Activated CD8-positive, alpha-beta T cell treated with anti-CD3 and anti-CD28 coated beads, Interleukin-2, amount 10 ng/mL, durations not matched to agents 7 days and 5 days (primary cell): Measurements from ENCODE around the gene SLC27A1. TPM values are rescaled to one million over a fixed set of nuclear protein-coding genes. Genes with fewer than 3 reads are reported as not detected.
A peak's percentile ranks its signal among the peaks of the same experiment; 100 is the strongest.

Experiments
- ATAC-seq: fragments of 150-1000 bp; cut with Tn5 transposase; one replicate; pipeline ENCODE4 v1.10.0; 2021; ENCODE audit warnings: moderate library complexity
- CTCF ChIA-PET: fragments of 350-600 bp; sonication (Branson Sonifier 250); formaldehyde crosslinking; loops from one replicate; lab custom pipeline; 2021; ENCODE audit warnings: antibody characterized with exemption; lab: Charles Lee
- POLR2A ChIA-PET: fragments of 350-600 bp; sonication (Branson Sonifier 250); formaldehyde crosslinking; loops from one replicate; lab custom pipeline; 2021; ENCODE audit warnings: antibody characterized with exemption; lab: Charles Lee
- DNase-seq: peaks from one replicate; pipeline ENCODE4 v3.0.0-alpha.2; 2020
- H3K27ac Mint-ChIP-seq: one replicate; pipeline ENCODE4 v1.8.0; 2021; ENCODE audit warnings: mild to moderate bottlenecking, mixed read lengths
- H3K27me3 Mint-ChIP-seq: one replicate; pipeline ENCODE4 v1.8.0; 2021; ENCODE audit warnings: low read depth, mixed read lengths
- H3K36me3 Mint-ChIP-seq: one replicate; pipeline ENCODE4 v1.8.0; 2021; ENCODE audit warnings: low read depth, mixed read lengths
- H3K4me1 Mint-ChIP-seq: one replicate; pipeline ENCODE4 v1.8.0; 2021; ENCODE audit warnings: low read depth, mixed read lengths
- H3K4me3 Mint-ChIP-seq: one replicate; pipeline ENCODE4 v1.8.0; 2021; ENCODE audit warnings: mild to moderate bottlenecking, mixed read lengths
- H3K9me3 Mint-ChIP-seq: one replicate; pipeline ENCODE4 v1.8.0; 2022; ENCODE audit warnings: mixed read lengths; ENCODE audit not compliant: insufficient read depth
- total RNA-seq, 2 experiments: library from RNA; stranded (reverse); gene quantifications; one replicate each; pipeline ENCODE4 v1.2.3, GENCODE V29; 2021

The SLC27A1 gene
- total RNA-seq, 2 experiments from 2014 or later: 7.3 to 7.4 TPM

- H3K27ac Mint-ChIP-seq: no peak overlapping the region
- H3K27me3 Mint-ChIP-seq: peaks cover 7% of the 10 kb centered on the region
- ChIA-PET CTCF (no interaction called here), POLR2A (no interaction called here)
- peaks cover 8% of the 10 kb centered on the region for H3K4me1 Mint-ChIP-seq
- no peak for ATAC-seq
- H3K4me3 Mint-ChIP-seq: no peak overlapping the region
- peaks cover 4% of the 10 kb centered on the region for H3K9me3 Mint-ChIP-seq
- no peaks in the 10 kb centered on the region for H3K36me3 Mint-ChIP-seq
- no peak for DNase-seq
Observed at GRCh38 chr19:17532557-17532956, 62.2 kb downstream of the SLC27A1 start.

- Mint-ChIP-seq H3K36me3 (no peaks in the 10 kb centered on the region), H3K4me1 (peaks cover 14% of the 10 kb centered on the region), H3K27me3 (peaks cover 9% of the 10 kb centered on the region), H3K27ac (no peak overlapping the region), H3K4me3 (no peak overlapping the region), H3K9me3 (no peaks in the 10 kb centered on the region)
- no peak for DNase-seq
- no peak for ATAC-seq
- ChIA-PET POLR2A (no interaction called here), CTCF (interaction anchor here (1.0 to 1.1 kb wide), 2 partner anchors 39 kb away, joined by 3 read pairs; no protein-coding TSS in a partner anchor)
Observed at GRCh38 chr19:17534767-17535166, 64.4 kb downstream of the SLC27A1 start.

DNA sequence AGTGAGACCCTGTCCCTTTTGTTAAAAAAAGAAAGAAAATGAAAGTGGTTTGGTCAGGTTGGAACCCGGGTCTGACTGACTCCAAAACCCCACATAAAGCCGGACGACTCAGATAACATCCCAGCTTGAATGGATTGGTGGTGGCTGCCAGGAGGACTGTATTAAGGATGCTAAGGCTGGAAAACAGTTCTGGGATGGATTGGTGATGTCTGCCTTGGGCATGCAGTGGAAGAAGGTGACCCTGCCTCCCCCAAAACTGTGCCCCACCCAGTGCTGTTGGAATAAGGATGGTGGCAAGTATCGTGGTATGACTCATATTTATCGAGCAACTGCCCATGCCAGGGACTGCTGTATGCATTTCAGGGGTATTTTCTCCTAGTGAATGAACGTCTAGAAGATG lies 66.6 kb downstream of the SLC27A1 start:
- CTCF ChIA-PET: interaction anchor here (0.8 to 1.5 kb wide), 2 partner anchors 14 kb away, joined by 3 read pairs; no protein-coding TSS in a partner anchor
- H3K27ac Mint-ChIP-seq: no peak overlapping the region
- ATAC-seq (no peak), DNase-seq (no peak)
- H3K4me3 Mint-ChIP-seq: no peak overlapping the region
- H3K9me3 Mint-ChIP-seq: no peaks in the 10 kb centered on the region
- H3K27me3 Mint-ChIP-seq: peaks cover 9% of the 10 kb centered on the region
- POLR2A ChIA-PET: interaction anchor here (0.9 kb wide), 1 partner anchor 26 kb away, joined by 4 read pairs; the partner anchor contains the start of gene PGLS
- no peaks in the 10 kb centered on the region for H3K36me3 Mint-ChIP-seq
- peaks cover 21% of the 10 kb centered on the region for H3K4me1 Mint-ChIP-seq

GRCh38 chr19:17538684-17539237 lies 68.4 kb downstream of the SLC27A1 start:
- Mint-ChIP-seq H3K27ac (peak overlapping the region; percentile 28), H3K4me3 (peak overlapping the region; percentile 80), H3K27me3 (peaks cover 9% of the 10 kb centered on the region), H3K4me1 (peaks cover 21% of the 10 kb centered on the region), H3K9me3 (no peaks in the 10 kb centered on the region), H3K36me3 (no peaks in the 10 kb centered on the region)
- CTCF ChIA-PET: interaction anchor here (1.0 to 1.5 kb wide), 3 partner anchors 9 to 43 kb away, joined by 4 to 5 read pairs (median 4); no protein-coding TSS in a partner anchor
- DNase-seq (no peak), ATAC-seq (no peak)
- POLR2A ChIA-PET: interaction anchor here (0.8 kb wide), 1 partner anchor 27 kb away, joined by 3 read pairs; the partner anchor contains the start of gene PGLS

DNA sequence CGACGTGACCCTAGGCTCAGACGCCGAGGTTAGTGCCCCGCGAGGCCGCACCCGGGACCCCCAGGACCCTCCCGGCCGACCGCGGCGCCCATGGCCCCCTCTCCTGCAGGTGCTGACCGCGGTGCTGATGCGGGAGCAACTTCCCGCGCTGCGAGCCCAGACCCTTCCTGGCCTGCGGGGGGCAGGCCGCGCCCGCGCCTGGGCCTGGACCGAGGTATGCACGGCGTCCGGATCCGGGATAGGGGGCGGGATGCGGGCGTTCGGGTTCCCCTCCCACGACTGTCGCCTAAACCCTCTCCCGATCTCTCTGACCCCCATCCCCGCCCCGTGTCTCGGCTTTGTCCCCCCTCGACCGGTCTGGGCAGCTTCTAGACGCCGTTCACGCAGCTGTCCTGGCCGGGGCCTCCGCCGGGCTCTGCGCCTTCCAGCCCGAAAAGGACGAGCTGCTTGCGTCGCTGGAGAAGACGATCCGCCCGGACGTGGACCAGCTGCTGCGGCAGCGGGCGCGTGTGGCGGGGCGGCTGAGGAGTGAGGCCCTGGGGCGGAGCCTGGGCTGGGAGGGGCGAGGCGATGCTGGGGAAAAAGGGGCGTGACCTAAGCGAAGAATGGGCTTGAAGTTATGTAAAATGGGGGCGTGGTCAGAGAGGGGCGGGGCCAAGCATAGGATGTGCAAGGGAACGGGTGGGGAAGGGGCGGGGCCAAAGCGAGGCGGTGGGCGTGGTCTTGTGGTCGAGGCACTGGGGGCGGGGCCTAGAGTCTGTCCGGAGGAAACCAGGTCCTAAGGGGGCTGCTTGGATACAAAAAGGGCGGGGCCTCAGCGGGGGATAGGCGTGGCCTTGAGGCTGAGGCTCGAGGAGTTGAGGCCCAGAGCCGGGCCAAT lies 69.2 kb downstream of the SLC27A1 start:
- ChIA-PET CTCF (interaction anchor here (1.0 to 1.5 kb wide), 3 partner anchors 10 to 44 kb away, joined by 4 to 5 read pairs (median 4); no protein-coding TSS in a partner anchor), POLR2A (interaction anchor here (0.8 kb wide), 1 partner anchor 28 kb away, joined by 3 read pairs; the partner anchor contains the start of gene PGLS)
- ATAC-seq (peak; percentile 95), DNase-seq (peak; percentile 100)
- Mint-ChIP-seq H3K27ac (peak overlapping the region; percentile 78), H3K9me3 (no peaks in the 10 kb centered on the region), H3K4me3 (peak overlapping the region; percentile 80), H3K4me1 (peaks cover 21% of the 10 kb centered on the region), H3K27me3 (peaks cover 9% of the 10 kb centered on the region), H3K36me3 (no peaks in the 10 kb centered on the region)

GRCh38 chr19:17540174-17540573 lies 69.8 kb downstream of the SLC27A1 start:
- DNase-seq: no peak
- Mint-ChIP-seq H3K9me3 (no peaks in the 10 kb centered on the region), H3K4me1 (peaks cover 21% of the 10 kb centered on the region), H3K27me3 (peaks cover 9% of the 10 kb centered on the region), H3K27ac (no peak overlapping the region), H3K36me3 (no peaks in the 10 kb centered on the region), H3K4me3 (no peak overlapping the region)
- CTCF ChIA-PET: interaction anchor here (1.0 to 1.5 kb wide), 3 partner anchors 11 to 44 kb away, joined by 4 to 5 read pairs (median 4); no protein-coding TSS in a partner anchor
- POLR2A ChIA-PET: no interaction called here
- ATAC-seq: no peak

- ChIA-PET CTCF (no interaction called here), POLR2A (no interaction called here)
- DNase-seq: no peak
- ATAC-seq: no peak
- peaks cover 9% of the 10 kb centered on the region for H3K27me3 Mint-ChIP-seq
- H3K4me1 Mint-ChIP-seq: peaks cover 21% of the 10 kb centered on the region
- H3K36me3 Mint-ChIP-seq: no peaks in the 10 kb centered on the region
- H3K4me3 Mint-ChIP-seq: no peak overlapping the region
- H3K27ac Mint-ChIP-seq: no peak overlapping the region
- H3K9me3 Mint-ChIP-seq: no peaks in the 10 kb centered on the region
Observed at GRCh38 chr19:17541184-17541759, 70.9 kb downstream of the SLC27A1 start.

DNA sequence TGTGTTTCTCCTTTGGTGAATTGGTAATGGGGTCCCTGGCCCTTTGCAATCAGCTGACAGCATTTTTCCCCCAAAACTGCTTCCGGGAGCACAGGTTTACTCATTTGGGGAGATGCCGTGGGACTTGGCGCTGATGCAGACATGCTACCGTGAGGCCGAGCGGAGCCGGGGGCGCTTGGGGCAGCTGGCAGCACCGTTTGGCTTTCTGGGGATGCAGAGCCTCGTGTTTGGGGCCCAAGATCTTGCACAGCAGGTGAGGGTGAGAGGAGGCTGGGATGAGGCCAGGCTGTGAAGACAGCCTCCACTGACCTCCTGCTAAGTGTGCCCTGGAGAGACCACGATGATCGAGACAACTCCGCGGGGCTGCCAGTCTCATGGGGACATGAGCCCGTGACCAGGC lies 71.7 kb downstream of the SLC27A1 start:
- Mint-ChIP-seq H3K9me3 (no peaks in the 10 kb centered on the region), H3K4me3 (no peak overlapping the region), H3K36me3 (no peaks in the 10 kb centered on the region), H3K27ac (no peak overlapping the region), H3K4me1 (peaks cover 21% of the 10 kb centered on the region), H3K27me3 (peaks cover 9% of the 10 kb centered on the region)
- ChIA-PET CTCF (no interaction called here), POLR2A (no interaction called here)
- DNase-seq (no peak), ATAC-seq (no peak)

GRCh38 chr19:17542793-17543582 lies 72.7 kb downstream of the SLC27A1 start:
- peaks cover 9% of the 10 kb centered on the region for H3K27me3 Mint-ChIP-seq
- H3K4me1 Mint-ChIP-seq: peaks cover 21% of the 10 kb centered on the region
- H3K4me3 Mint-ChIP-seq: no peak overlapping the region
- ATAC-seq (no peak), DNase-seq (no peak)
- ChIA-PET POLR2A (no interaction called here), CTCF (no interaction called here)
- no peak overlapping the region for H3K27ac Mint-ChIP-seq
- no peaks in the 10 kb centered on the region for H3K36me3 Mint-ChIP-seq
- no peaks in the 10 kb centered on the region for H3K9me3 Mint-ChIP-seq

GRCh38 chr19:17543986-17544385 lies 73.7 kb downstream of the SLC27A1 start:
- Mint-ChIP-seq H3K9me3 (no peaks in the 10 kb centered on the region), H3K36me3 (no peaks in the 10 kb centered on the region), H3K4me3 (no peak overlapping the region), H3K27me3 (peaks cover 3% of the 10 kb centered on the region), H3K27ac (no peak overlapping the region), H3K4me1 (peaks cover 13% of the 10 kb centered on the region)
- DNase-seq: no peak
- ATAC-seq: no peak
- ChIA-PET POLR2A (no interaction called here), CTCF (no interaction called here)

- POLR2A ChIA-PET: no interaction called here
- ATAC-seq: no peak
- Mint-ChIP-seq H3K27ac (no peak overlapping the region), H3K4me1 (peaks cover 12% of the 10 kb centered on the region), H3K9me3 (no peaks in the 10 kb centered on the region), H3K4me3 (no peak overlapping the region), H3K27me3 (peaks cover 3% of the 10 kb centered on the region), H3K36me3 (no peaks in the 10 kb centered on the region)
- no peak for DNase-seq
- CTCF ChIA-PET: no interaction called here
Observed at GRCh38 chr19:17544418-17544817, 74.1 kb downstream of the SLC27A1 start.
